Peyer's patch (tissue), 4 donors: Measurements from ENCODE around the gene ZBTB7C.

ENCODE experiments used
- CTCF ChIP-seq, 6 experiments: fragments of 450-650 bp in 4 of 6; fragments of 200-600 bp in 2 of 6; sonication (generic) in 1 of 6; IDR thresholded peaks; one replicate each; pipeline ENCODE4 v1.5.1; 2017 to 2019; ENCODE audit warnings: antibody characterized with exemption in 6 of 6, mild to moderate bottlenecking in 3 of 6, moderate library complexity in 1 of 6
- POLR2A ChIP-seq, 2 donors: fragments of 450-650 bp; IDR thresholded peaks; one replicate each; pipeline ENCODE4 v1.5.1; 2017; ENCODE audit warnings: antibody characterized with exemption in 2 of 2, mild to moderate bottlenecking in 2 of 2, moderate library complexity in 2 of 2

GRCh38 chr18:48201337-48202005 lies 207.7 kb downstream of the ZBTB7C start:
- TF ChIP-seq POLR2A (IDR thresholded peaks at IDR 0.05) (no peak), CTCF (IDR thresholded peaks at IDR 0.05) (no peak)
